Measurements from ENCODE around the gene HHIPL2.

DNA sequence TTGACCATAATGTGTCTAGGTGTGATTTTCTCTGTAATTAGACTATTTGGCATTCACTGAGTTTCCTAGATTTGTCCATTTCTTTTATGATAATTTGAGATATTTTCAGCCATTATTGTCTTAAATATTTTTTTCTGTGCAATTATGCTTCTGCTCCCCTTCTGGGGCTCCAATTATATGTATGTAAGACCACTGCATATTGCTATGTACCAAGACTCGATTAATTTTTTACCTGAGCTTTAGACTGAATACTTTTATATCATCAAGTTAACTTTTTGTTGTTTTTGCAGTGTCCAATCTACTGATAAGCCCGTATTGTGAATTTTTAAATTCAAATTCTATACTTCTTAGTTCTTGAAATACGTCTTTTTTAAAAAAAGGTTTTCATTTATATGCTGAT lies 46.9 kb upstream of the HHIPL2 start:
- TF ChIP-seq, protein P1, sequence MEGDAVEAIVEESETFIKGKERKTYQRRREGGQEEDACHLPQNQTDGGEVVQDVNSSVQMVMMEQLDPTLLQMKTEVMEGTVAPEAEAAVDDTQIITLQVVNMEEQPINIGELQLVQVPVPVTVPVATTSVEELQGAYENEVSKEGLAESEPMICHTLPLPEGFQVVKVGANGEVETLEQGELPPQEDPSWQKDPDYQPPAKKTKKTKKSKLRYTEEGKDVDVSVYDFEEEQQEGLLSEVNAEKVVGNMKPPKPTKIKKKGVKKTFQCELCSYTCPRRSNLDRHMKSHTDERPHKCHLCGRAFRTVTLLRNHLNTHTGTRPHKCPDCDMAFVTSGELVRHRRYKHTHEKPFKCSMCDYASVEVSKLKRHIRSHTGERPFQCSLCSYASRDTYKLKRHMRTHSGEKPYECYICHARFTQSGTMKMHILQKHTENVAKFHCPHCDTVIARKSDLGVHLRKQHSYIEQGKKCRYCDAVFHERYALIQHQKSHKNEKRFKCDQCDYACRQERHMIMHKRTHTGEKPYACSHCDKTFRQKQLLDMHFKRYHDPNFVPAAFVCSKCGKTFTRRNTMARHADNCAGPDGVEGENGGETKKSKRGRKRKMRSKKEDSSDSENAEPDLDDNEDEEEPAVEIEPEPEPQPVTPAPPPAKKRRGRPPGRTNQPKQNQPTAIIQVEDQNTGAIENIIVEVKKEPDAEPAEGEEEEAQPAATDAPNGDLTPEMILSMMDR (IDR thresholded peaks at IDR 0.05; ENCODE audit: low read length), result no peak
- TF ChIP-seq EZH2 (IDR thresholded peaks at IDR 0.05; ENCODE audit: borderline replicate concordance, low read length), result no peak

Measured in OCI-LY1 (cell line).